Hippocampal formation (tissue), 2 donors: Measurements from ENCODE around the gene ZWILCH.
"Not testable (repeated sequence)": the region's sequence is repeated elsewhere in the genome, so short reads cannot be mapped to it uniquely, and the experiment has no call there.

Source experiments
- DNase-seq, 2 donors: peaks; one replicate each; lab custom pipeline; 2025; lab: John Stamatoyannopoulos, UW

The ZWILCH gene

DNA sequence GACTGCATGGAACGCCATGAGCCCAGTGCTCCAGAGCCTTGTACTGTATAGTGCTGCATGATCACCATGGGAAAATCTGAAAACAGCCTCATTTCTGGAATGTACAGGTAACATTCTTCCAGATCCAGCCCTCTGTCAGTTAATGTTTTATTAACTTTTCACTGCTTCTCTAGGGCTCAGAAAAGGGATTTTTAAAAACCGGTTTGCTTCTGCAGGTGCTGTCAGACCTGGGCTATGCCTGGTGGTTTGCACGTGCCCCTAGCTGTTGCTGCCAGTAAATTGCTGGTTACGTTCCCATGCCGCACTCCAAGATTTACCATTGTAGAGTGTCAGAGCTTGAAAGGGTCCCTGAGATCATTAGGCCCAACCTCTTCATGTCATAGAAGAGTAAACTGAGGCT lies 16.6 kb upstream of the ZWILCH start:
- DNase-seq: no peak

DNA sequence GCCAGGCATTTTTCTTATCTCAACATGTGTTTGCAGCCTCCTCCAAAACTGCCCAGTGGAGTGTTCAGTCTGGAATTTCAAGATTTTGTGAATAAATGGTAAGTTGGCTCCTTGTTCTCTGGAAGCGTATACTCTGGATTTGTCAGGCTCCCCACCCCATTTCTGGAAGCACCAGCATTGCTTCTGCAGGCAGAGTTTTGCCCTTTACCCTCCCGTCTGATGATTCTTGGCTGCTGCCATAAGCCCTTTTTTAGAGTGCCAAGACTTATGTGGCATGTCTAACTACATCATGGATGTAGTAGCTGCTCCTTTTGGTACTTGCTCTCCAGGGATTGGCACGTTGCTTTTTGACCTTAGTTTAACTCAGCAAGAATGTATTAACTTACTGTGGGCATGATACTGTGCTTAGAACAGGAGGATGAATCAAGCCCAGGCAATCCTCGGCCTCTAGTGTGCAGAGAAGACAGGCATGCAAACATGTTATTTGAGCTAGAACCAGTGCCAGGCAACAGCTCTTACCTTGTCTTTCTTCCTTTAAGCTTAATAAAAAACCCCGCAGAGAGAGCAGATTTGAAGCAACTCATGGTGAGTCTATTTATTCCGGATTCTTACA lies 15.8 kb upstream of the ZWILCH start:
- DNase-seq: no peak

GRCh38 chr15:66491846-66492245 lies 13.3 kb upstream of the ZWILCH start:
- DNase-seq: no peak

DNA sequence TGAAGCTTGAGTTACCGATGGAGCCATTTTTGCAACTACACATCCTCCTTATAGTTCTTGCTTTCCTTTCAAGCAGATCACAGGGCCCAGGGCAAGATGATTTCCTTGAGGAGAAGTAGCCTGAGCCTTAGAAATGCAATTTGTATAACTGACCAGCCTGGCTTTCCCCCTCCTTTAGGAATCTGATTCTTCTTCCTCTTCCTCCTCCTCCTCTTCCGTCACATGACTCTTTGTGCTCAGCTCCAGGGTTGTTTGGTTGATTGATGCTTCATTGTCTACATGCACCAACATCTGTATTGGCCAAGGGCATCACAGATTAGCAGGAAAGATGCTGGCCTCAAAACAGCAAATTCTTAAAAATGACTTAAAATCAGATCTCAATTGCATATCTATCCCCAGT lies 10.9 kb upstream of the ZWILCH start:
- no peak for DNase-seq

DNA sequence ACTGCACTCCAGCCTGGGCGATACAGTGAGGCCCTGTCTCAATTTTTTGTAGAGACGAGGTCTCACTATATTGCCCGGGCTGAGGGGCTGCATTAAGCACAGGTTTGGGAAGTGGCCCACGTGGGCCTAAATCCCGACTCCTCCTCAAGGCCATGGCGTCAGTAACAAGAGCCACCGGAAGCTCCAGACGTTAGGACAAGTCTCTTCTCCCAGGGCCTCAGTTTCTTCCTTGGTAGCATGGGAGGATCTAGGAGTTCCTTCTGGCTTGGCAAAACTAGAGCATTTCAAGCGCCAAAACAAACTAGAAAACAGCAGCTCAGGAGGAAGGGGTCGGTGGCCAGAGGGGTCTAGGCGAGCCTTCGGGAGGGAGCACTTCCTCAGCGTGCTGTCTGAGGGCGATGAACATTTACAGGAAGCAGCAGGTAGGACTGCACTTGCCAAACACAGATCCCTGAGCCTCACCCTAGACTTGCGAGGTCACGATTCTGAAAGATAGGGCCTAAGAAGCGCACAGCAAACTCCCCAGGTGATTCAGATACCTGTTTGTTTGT lies 8.1 kb upstream of the ZWILCH start:
- no peak for DNase-seq

GRCh38 chr15:66497502-66498455 lies 7.3 kb upstream of the ZWILCH start, which contains the start of gene SNAPC5:
SNAPC5 (minus strand) TSS chr15:66497762; CDS start chr15:66497731, 31 bp downstream.
- peak; percentile 79 to 92 for DNase-seq

GRCh38 chr15:66498501-66499386 lies 6.4 kb upstream of the ZWILCH start:
- peak in 1 of 2 donors; percentile 54 for DNase-seq

GRCh38 chr15:66500346-66500745 lies 4.8 kb upstream of the ZWILCH start:
- not testable (repeated sequence) for DNase-seq

- no peak for DNase-seq
These were observed 2.6 kb upstream of the ZWILCH start for GRCh38 chr15:66502491-66502890.

- DNase-seq: not testable (repeated sequence)
These were observed 2.0 kb upstream of the ZWILCH start for GRCh38 chr15:66503041-66503648.

- DNase-seq: no peak
These were observed 1.2 kb upstream of the ZWILCH start for GRCh38 chr15:66503780-66504562.

- no peak for DNase-seq
These were observed 295 bp downstream of the ZWILCH start for GRCh38 chr15:66505430-66505811.

DNA sequence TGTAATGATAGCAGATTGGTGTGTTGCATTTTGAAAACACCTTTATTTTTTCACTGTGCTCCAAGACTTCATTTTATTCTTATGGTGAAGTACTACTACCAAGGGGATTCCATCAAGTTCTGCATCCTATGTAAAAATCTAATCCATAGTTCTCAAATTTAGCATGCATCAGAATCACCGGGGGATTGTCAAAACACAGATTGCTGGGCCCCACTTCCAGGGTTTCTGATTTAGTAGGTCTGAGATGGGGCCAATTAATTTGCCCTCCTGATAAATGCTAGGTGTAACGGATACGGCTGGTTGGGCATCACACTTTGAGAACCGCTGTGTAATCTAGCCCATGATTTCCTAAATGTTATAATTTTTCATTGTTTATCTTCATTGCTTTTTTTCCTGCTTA lies 692 bp downstream of the ZWILCH start:
- no peak for DNase-seq

- DNase-seq: no peak
These were observed 3.3 kb downstream of the ZWILCH start for GRCh38 chr15:66508293-66508883.

GRCh38 chr15:66514586-66514985 lies 9.5 kb downstream of the ZWILCH start:
- no peak for DNase-seq

DNA sequence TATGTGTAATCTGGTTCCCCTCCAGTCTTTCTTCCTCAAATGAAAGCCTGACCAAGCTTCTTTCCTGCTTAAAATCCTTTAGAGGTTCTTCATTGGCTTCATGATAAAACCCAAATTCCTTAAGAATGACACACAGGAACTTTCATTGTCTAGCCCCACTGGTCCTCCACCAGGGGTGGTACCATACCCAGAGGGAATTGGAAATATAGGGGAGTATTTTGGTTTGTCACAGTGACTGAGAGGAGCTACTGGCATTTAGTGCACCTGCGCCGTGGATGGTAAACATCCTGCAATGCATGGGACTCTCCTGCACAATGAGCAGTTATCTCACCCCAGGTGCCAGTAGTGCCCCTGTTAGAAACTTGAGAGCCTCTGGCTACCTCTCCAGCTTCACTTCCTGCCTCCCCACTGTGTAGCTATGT lies 10.8 kb downstream of the ZWILCH start:
- no peak for DNase-seq

- no peak for DNase-seq
These were observed 18.8 kb downstream of the ZWILCH start for GRCh38 chr15:66523926-66524325.

DNA sequence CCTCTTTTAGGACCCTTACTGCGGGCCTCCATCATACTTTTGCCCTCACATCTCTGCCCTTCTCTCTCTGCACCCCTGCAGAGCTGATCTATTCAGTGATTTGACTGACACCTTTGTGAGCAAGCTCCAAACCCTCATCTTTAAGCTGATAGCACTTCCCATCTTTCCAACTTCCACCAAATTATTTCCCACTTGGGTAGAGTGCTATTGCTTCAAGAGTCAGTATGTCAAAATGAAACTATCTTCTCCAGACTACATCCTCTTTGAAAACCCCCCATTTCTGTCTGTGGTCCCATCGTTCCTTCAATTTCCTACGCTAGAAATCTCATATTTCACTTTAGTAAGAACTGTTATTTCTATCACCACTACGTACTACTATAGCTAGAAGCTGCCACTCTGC lies 19.7 kb downstream of the ZWILCH start:
- DNase-seq: no peak

DNA sequence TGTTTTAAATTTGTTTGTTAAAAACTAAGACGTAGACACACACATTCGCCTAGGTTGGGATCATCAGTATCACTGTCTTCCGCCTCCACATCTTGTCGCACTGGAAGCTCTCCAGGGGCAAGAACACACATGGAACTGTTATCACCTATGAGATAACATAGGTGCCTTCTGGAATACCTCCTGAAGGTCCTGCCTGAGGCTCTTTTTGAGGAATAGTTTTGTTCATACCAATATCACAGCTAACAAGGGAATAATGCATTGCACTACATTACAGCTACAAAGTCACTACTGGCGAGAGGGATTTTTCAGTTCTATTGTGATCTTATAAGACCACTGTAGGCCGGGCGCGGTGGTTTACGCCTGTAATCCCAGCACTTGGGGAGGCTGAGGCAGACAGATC lies 29.9 kb downstream of the ZWILCH start:
- DNase-seq: no peak

DNA sequence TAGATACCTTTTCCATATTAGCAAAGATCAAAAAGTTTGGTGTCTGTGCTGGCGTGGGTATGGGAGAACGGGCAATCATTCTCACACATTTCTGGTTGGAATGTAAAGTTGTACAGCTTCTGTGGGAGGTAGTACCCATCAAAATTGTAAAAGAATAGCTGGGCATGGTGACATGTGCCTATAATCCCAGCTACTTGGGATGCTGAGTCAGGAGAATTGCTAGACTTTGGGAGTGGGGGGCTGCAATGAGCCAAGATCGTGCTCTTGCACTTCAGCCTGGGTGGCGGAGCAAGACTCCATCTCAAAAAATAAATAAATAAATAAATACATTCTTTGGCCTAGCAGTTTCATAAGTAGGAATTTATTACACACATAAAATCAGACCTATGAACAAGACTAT lies 37.8 kb downstream of the ZWILCH start:
- DNase-seq: no peak
